GM19043 (cell line): ENCODE data around the gene GHRL.
"Not testable (repeated sequence)": the region's sequence is repeated elsewhere in the genome, so short reads cannot be mapped to it uniquely, and the experiment has no call there.

Experiments
- ATAC-seq: cut with Tn5 transposase; IDR thresholded peaks from one replicate; pipeline ENCODE4 v1.9.1; 2021; ENCODE audit warnings: low read depth; ENCODE audit not compliant: unreplicated experiment

GHRL gene

DNA sequence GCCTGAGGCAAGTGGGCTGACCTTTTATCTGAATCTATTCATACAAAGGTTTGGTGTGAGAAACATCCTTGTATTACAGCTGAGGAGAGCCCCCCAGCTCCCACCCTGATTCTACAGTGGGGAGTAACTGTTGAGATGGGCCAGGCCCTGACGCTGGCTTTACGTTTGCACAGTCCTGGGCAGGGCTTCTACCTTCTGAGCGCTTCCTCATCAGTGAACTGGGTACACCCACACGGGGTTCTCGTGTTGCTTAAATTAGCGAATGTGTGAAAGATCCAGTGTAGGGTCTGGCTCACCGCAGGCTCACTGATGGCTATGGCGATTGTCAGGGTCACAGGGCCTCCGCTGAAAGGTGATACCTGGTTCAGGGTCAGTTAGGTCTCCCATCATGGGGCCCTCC, 7.3 kb upstream of the GHRL start:
- no peak for ATAC-seq

- no peak for ATAC-seq
These were observed 6.9 kb upstream of the GHRL start for GRCh38 chr3:10299679-10300078.

GRCh38 chr3:10299175-10299574, 6.4 kb upstream of the GHRL start:
- ATAC-seq: no peak

GRCh38 chr3:10298064-10298463, 5.3 kb upstream of the GHRL start:
- not testable (repeated sequence) for ATAC-seq

- no peak for ATAC-seq
These were observed 1.4 kb upstream of the GHRL start for GRCh38 chr3:10294030-10294586.

GRCh38 chr3:10291641-10292040, 1.1 kb downstream of the GHRL start:
- ATAC-seq: no peak

- no peak for ATAC-seq
These were observed 2.1 kb downstream of the GHRL start for GRCh38 chr3:10290481-10291176.

DNA sequence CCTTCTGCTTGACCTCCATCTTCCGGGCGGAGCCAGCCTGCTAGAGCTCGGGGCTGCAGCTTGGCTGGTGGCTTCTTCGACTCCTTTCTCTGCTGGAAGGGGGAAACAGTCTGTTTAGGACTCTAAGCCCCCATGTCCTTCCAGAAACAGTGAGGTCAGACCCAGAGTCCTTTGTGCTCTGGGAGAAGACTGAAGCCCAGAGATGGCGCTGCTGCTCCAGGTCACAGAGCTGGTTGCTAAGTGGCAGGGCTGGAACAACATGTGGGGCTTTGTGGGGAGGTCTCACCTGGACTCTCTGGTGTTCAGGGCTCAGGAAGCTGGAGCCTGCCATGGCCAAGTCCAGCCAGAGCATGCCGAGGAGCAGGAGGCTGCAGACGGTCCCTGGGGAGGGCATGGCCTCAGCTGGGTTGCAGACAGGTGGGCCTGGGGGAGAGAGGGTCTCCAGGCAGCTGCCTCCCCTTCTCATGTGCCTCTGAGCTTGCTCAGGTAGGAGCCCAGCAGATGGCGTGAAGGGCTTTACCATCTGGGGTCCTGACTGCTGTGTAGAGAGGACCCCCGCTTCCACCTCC, 2.9 kb downstream of the GHRL start:
- ATAC-seq: no peak

- no peak for ATAC-seq
These were observed 3.7 kb downstream of the GHRL start for GRCh38 chr3:10289077-10289476.

DNA sequence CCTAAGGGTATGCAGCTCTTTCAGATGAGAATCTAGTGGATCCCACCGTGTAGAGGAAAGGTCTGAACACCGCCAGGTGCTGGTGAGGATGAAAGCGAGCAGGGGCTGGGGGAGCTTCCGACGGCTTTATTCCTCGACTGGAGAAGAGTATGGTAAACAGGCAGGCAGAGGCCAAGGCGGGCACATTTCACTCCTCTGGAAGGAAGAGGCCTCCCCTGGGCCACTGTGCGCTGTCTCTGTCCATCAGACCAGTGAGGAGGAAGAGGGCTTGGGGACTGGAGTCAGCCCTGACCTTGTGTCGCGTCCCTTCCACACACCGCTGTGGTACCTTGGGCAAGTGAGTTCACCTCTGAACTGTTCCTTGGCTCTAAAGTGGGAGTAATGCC, 4.2 kb downstream of the GHRL start:
- no peak for ATAC-seq

DNA sequence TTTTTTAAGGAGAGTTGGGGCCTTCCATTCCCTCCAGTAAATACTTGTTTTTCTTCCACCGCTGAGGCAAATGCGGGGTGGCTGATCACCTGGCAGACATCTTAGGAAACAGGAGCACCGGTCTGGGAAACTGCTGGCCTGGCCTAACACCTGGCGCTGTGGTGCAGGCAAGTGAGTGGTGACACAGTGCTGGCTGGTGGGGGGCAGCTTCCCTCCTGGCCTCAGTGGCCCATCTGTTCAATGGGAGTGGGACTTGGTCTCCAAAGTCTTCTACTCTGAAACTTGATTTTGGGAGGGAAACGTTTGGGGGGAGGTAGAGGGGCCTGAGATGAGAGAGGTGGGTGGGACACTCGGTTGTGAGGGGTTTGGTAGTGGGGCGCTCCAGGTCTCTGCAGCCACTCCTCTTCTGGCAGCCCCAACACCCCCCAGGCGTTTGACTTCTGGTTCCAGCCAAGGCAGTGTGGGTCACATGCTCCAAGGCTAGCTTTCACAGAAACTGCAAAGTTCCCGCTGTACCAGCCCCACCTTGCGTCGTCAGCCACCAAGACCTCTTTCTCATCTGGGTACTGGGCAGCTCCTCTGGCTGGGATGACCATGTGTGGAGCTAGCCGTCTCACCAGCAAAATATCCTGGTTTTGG, 4.7 kb downstream of the GHRL start:
- no peak for ATAC-seq

- no peak for ATAC-seq
These were observed 6.0 kb downstream of the GHRL start for GRCh38 chr3:10286596-10287295.

- ATAC-seq: no peak
These were observed 6.6 kb downstream of the GHRL start for GRCh38 chr3:10286133-10286524.

GRCh38 chr3:10285272-10286132, 7.2 kb downstream of the GHRL start:
- ATAC-seq: no peak

DNA sequence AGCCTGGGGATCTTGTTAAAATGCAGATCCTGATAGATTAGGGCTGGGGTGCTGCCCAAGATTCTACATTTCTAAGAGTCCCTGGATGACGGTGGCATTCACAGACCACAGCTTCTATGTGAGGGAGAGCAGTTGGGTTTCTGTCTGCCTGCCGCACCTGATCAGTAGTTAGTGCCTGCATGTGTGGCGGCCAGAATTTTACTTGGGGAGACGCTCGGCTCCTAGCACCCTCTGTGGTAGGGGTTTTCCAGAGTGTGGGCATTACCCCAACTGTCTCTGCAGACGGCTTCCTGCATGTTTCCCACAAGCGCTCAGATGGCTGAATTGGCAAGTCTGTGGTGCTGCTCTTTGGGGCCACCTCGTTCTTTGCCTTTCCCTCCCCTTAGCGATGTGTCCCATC, 8.3 kb downstream of the GHRL start:
- ATAC-seq: no peak

GRCh38 chr3:10283638-10284037, 9.1 kb downstream of the GHRL start:
- ATAC-seq: no peak

- no peak for ATAC-seq
These were observed 10.8 kb downstream of the GHRL start for GRCh38 chr3:10281951-10282350.

DNA sequence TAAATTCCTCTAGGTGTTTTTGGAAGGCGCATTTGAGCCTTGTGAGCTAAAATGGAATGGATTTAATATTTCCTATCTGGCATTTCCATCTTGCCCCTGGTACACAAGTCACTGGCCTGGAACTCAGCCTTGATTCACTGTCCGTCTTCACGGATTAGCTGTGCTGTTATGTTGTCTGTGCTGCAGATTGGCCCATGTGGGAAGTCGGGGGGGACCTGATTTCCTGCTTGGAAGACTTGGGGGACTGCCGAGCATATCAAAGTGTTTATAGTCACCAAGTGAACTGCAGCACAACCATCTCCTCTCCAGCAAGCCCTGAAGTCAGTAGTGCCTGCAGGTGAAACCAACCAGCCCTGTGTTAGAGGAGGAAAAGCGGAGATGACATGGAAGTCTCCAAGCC, 12.2 kb downstream of the GHRL start:
- ATAC-seq: no peak

GRCh38 chr3:10280177-10280529, 12.6 kb downstream of the GHRL start:
- no peak for ATAC-seq

- no peak for ATAC-seq
These were observed 13.2 kb downstream of the GHRL start for GRCh38 chr3:10279384-10280176.
